ENCODE data around the gene ATP2A1.
"Not testable (repeated sequence)": the region's sequence is repeated elsewhere in the genome, so short reads cannot be mapped to it uniquely, and the experiment has no call there.

DNA sequence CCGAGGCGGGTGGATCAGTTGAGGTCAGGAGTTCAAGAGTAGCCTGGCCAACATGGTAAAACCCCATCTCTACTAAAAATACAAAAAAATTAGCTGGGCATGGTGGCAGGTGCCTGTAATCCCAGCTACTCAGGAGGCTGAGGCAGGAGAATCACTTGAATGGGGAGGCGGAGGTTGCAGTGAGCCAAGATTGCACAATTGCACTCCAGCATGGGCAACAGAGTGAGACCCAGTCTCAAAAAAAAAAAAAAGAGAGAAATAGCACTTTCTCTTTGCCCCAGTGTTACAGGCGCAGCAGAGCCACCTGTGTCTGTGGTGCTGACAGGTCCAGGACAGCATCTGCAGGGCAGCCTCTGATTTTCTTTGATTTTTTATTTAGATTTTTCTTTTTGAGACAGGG is 3.3 kb downstream of the ATP2A1 start:
- TF ChIP-seq POLR2A (IDR thresholded peaks at IDR 0.05); POLR2AphosphoS5 (IDR thresholded peaks at IDR 0.05; ENCODE audit: insufficient read depth in 1 of 2, low read depth in 1 of 2): not testable (repeated sequence)
- TF ChIP-seq, protein P1, sequence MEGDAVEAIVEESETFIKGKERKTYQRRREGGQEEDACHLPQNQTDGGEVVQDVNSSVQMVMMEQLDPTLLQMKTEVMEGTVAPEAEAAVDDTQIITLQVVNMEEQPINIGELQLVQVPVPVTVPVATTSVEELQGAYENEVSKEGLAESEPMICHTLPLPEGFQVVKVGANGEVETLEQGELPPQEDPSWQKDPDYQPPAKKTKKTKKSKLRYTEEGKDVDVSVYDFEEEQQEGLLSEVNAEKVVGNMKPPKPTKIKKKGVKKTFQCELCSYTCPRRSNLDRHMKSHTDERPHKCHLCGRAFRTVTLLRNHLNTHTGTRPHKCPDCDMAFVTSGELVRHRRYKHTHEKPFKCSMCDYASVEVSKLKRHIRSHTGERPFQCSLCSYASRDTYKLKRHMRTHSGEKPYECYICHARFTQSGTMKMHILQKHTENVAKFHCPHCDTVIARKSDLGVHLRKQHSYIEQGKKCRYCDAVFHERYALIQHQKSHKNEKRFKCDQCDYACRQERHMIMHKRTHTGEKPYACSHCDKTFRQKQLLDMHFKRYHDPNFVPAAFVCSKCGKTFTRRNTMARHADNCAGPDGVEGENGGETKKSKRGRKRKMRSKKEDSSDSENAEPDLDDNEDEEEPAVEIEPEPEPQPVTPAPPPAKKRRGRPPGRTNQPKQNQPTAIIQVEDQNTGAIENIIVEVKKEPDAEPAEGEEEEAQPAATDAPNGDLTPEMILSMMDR (IDR thresholded peaks at IDR 0.05) = not testable (repeated sequence)

Data from vagina (tissue), 2 donors.